ENCODE measurements around the gene PRKCE. TPM values are rescaled to one million over a fixed set of nuclear protein-coding genes. Genes with fewer than 3 reads are reported as not detected.

Gene PRKCE
- total and polyA plus RNA-seq, 4 donors, result 2.5 to 38.6 (median 5.8) TPM

GRCh38 chr2:45964223-45964841 lies 312.9 kb downstream of the PRKCE start:
- H3K9ac ChIP-seq (ENCODE audit: low read depth in 1 of 2, low read length in 2 of 2), result no peak overlapping the region
- TF ChIP-seq SP1 (IDR thresholded peaks at IDR 0.05), result no peak
- TF ChIP-seq ZBTB33 (IDR thresholded peaks at IDR 0.05), result no peak
- no peak for TF ChIP-seq MAX (IDR thresholded peaks at IDR 0.05)
- no peak for TF ChIP-seq FOXA1 (IDR thresholded peaks at IDR 0.05)
- no peak for TF ChIP-seq NR2F2 (IDR thresholded peaks at IDR 0.05)
- no peak for TF ChIP-seq EGR1 (IDR thresholded peaks at IDR 0.05; ENCODE audit: low read depth in 2 of 2)
- no peak for TF ChIP-seq FOXA2 (IDR thresholded peaks at IDR 0.05)
- H3K4me3 ChIP-seq (ENCODE audit: low read depth in 1 of 3, low read length in 3 of 3), result no peak overlapping the region
- peak; percentile 28 for DNase-seq (ENCODE audit: low spot score)
- no peak overlapping the region for H3K27ac ChIP-seq (ENCODE audit: low read depth in 1 of 2, low read length in 2 of 2)
- no peaks in the 10 kb centered on the region for H3K9me3 ChIP-seq (ENCODE audit: control insufficient read depth in 4 of 4, low read length in 3 of 4)
- H3K27me3 ChIP-seq (ENCODE audit: control insufficient read depth in 4 of 4, insufficient read depth in 4 of 4, low read length in 3 of 4), result no peaks in the 10 kb centered on the region
- 54% methylated on average over 6 of the region's 6 CpGs for WGBS
- no peaks in the 10 kb centered on the region for H3K36me3 ChIP-seq (ENCODE audit: control insufficient read depth in 4 of 4, insufficient read depth in 3 of 4, low read depth in 1 of 4, low read length in 3 of 4)
- H3K4me1 ChIP-seq (ENCODE audit: control insufficient read depth in 4 of 4, insufficient read depth in 4 of 4, low read length in 3 of 4), result peaks cover 5 to 45% (median 23%) of the 10 kb centered on the region in 4 donors

GRCh38 chr2:45964906-45965305 lies 313.4 kb downstream of the PRKCE start:
- Histone ChIP-seq H3K27me3 (ENCODE audit: control insufficient read depth in 4 of 4, insufficient read depth in 4 of 4, low read length in 3 of 4) (no peaks in the 10 kb centered on the region), H3K9ac (ENCODE audit: low read depth in 1 of 2, low read length in 2 of 2) (no peak overlapping the region), H3K36me3 (ENCODE audit: control insufficient read depth in 4 of 4, insufficient read depth in 3 of 4, low read depth in 1 of 4, low read length in 3 of 4) (no peaks in the 10 kb centered on the region), H3K27ac (ENCODE audit: low read depth in 1 of 2, low read length in 2 of 2) (no peak overlapping the region), H3K4me3 (ENCODE audit: low read depth in 1 of 3, low read length in 3 of 3) (no peak overlapping the region), H3K9me3 (ENCODE audit: control insufficient read depth in 4 of 4, low read length in 3 of 4) (no peaks in the 10 kb centered on the region), H3K4me1 (ENCODE audit: control insufficient read depth in 4 of 4, insufficient read depth in 4 of 4, low read length in 3 of 4) (peaks cover 2 to 50% (median 29%) of the 10 kb centered on the region in 4 donors)
- no peak for DNase-seq (ENCODE audit: low spot score)
- 59% methylated on average over 4 of the region's 4 CpGs for WGBS
- TF ChIP-seq EGR1 (IDR thresholded peaks at IDR 0.05; ENCODE audit: low read depth in 2 of 2) (no peak), HNF4A (conservative IDR thresholded peaks at IDR 0.05) (no peak), RAD21 (IDR thresholded peaks at IDR 0.05) (no peak), MAX (IDR thresholded peaks at IDR 0.05) (no peak), GABPA (IDR thresholded peaks at IDR 0.05 in 1 of 2, conservative IDR thresholded peaks at IDR 0.05 in 1 of 2) (no peak), JUND (IDR thresholded peaks at IDR 0.05) (no peak), YY1 (IDR thresholded peaks at IDR 0.05) (no peak), TAF1 (conservative IDR thresholded peaks at IDR 0.05) (no peak), ATF3 (IDR thresholded peaks at IDR 0.05) (no peak), RXRA (IDR thresholded peaks at IDR 0.05) (no peak), SP1 (IDR thresholded peaks at IDR 0.05) (no peak), NR2F2 (IDR thresholded peaks at IDR 0.05) (no peak), CTCF (IDR thresholded peaks at IDR 0.05; ENCODE audit: low read depth, low read length, missing input control) (no peak)

Measured in liver (tissue), 9 donors.